Activated T-helper 2 cell treated with anti-CD3 and anti-CD28 coated beads, Interferon-gamma antibody, Interleukin-2, Interleukin-4, amounts not matched to agents 10 μg/mL and 5 μg/mL and 100 μg/mL, durations not matched to agents 14 hours and 24 hours and 36 hours (primary cell): Measurements from ENCODE around the gene HDDC3. TPM values are rescaled to one million over a fixed set of nuclear protein-coding genes. Genes with fewer than 3 reads are reported as not detected.
A peak's percentile ranks its signal among the peaks of the same experiment; 100 is the strongest.

Source experiments
- DNase-seq: peaks from one replicate; pipeline ENCODE4 v3.0.0; 2021; ENCODE audit warnings: low spot score
- H3K27ac Mint-ChIP-seq: one replicate; pipeline ENCODE4 v1.8.0; 2021; ENCODE audit warnings: mixed read lengths
- H3K27me3 Mint-ChIP-seq: one replicate; pipeline ENCODE4 v1.8.0; 2021; ENCODE audit warnings: low read depth, mixed read lengths
- H3K36me3 Mint-ChIP-seq: one replicate; pipeline ENCODE4 v1.8.0; 2021; ENCODE audit warnings: low read depth, mixed read lengths
- H3K4me1 Mint-ChIP-seq: one replicate; pipeline ENCODE4 v1.8.0; 2021; ENCODE audit warnings: low read depth, mixed read lengths
- H3K4me3 Mint-ChIP-seq: one replicate; pipeline ENCODE4 v1.8.0; 2021; ENCODE audit warnings: low read depth, mild to moderate bottlenecking, moderate library complexity, mixed read lengths
- H3K9me3 Mint-ChIP-seq: one replicate; pipeline ENCODE4 v1.8.0; 2021; ENCODE audit warnings: mixed read lengths
- intact Hi-C: fragments of 100-400 bp; cut with micrococcal nuclease; formaldehyde crosslinking; loops from one replicate; pipeline ENCODE4 v1.15.1; 2023
- total RNA-seq: library from RNA; stranded (reverse); gene quantifications from 2 replicates; pipeline ENCODE4 v1.2.3, GENCODE V29; 2022

The HDDC3 gene
- total RNA-seq = 38.6 and 43.0 TPM in 2 replicates

GRCh38 chr15:90931828-90932659, at the start of gene HDDC3:
HDDC3 (minus strand) TSS chr15:90932549; CDS start chr15:90932540, 9 bp downstream.
- H3K4me1 Mint-ChIP-seq = peaks cover 50% of the 10 kb centered on the region
- no peaks in the 10 kb centered on the region for H3K27me3 Mint-ChIP-seq
- no peaks in the 10 kb centered on the region for H3K9me3 Mint-ChIP-seq
- peaks cover 15% of the 10 kb centered on the region for H3K36me3 Mint-ChIP-seq
- peak; percentile 85 for DNase-seq
- H3K4me3 Mint-ChIP-seq = peak within 1 kb of the TSS; percentile 92
- intact Hi-C loops = loop anchor here (1.0 to 10.0 kb wide), 5 partner anchors 30 to 697 kb away; partner anchors contain the start of genes CIB1 and GDPGP1
- H3K27ac Mint-ChIP-seq = peak within 1 kb of the TSS; percentile 98

DNA sequence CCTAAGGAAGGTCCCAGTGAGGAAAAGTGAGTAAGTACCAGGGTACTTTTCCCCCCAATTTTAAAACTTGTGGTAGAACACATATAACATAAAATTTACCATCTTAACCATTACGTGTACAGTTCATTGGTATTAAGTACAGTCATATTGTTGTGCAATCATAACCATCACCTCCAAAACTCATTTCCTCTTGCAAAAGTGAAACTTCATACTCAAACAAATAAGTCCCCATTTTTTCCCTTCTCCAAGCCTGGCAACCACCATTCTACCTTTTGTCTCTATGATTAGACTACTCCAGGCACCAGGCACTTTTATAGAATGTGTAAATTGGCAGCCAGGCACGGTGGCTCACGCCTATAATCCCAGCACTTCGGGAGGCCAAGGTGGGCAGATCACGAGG, 49.8 kb upstream of the HDDC3 start:
- Mint-ChIP-seq H3K4me1 (peaks cover 20% of the 10 kb centered on the region), H3K27me3 (no peaks in the 10 kb centered on the region), H3K4me3 (no peak overlapping the region), H3K36me3 (peaks cover 79% of the 10 kb centered on the region), H3K27ac (peak overlapping the region; percentile 64), H3K9me3 (no peaks in the 10 kb centered on the region)
- intact Hi-C loops = no loop called here
- DNase-seq = no peak

DNA sequence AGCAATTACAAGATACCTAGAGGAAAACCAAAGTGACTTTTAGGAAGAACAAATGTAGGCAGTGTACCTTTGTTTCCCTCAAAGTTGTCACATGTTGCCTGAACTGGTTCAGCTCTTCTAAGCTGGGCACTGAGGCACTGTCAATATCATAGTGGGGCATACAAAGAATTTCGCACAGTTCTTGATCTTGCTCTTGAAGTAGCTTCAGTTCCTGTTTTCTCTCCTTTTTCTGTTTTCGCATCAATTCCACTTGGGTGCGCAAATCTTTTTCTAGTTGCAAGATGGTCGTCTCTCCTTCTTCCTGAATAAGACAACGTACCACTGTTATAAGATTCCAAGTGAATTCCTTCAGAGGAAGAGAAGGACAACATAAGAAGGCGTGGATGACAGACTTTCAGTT, 49.3 kb upstream of the HDDC3 start:
- H3K27me3 Mint-ChIP-seq = no peaks in the 10 kb centered on the region
- H3K4me1 Mint-ChIP-seq = peaks cover 19% of the 10 kb centered on the region
- no peak for DNase-seq
- H3K9me3 Mint-ChIP-seq = no peaks in the 10 kb centered on the region
- no peak overlapping the region for H3K4me3 Mint-ChIP-seq
- intact Hi-C loops = no loop called here
- H3K36me3 Mint-ChIP-seq = peaks cover 83% of the 10 kb centered on the region
- peak overlapping the region; percentile 24 for H3K27ac Mint-ChIP-seq

DNA sequence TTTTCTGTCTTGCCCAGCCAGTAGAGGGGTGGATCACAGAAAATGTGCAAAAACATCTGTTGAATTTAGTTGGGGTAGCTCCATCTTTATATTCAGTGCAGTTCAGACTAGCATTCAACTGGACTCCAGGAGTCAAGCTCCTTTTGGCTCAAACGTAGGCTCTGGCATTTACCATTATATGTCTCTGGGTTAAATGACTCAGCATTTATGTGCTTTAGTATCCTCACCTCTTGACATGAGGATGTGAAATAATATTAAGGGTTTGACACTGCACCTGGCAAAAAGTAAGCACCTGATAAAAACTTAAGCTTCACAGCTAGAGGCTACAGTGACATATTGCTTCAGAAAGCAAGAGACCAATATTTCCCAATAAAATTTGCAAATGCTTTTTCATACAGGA, 47.2 kb upstream of the HDDC3 start:
- Mint-ChIP-seq H3K4me1 (peaks cover 16% of the 10 kb centered on the region), H3K4me3 (no peak overlapping the region), H3K9me3 (no peaks in the 10 kb centered on the region), H3K36me3 (peaks cover 92% of the 10 kb centered on the region), H3K27me3 (no peaks in the 10 kb centered on the region), H3K27ac (peak overlapping the region; percentile 54)
- DNase-seq = no peak
- intact Hi-C loops = no loop called here

DNA sequence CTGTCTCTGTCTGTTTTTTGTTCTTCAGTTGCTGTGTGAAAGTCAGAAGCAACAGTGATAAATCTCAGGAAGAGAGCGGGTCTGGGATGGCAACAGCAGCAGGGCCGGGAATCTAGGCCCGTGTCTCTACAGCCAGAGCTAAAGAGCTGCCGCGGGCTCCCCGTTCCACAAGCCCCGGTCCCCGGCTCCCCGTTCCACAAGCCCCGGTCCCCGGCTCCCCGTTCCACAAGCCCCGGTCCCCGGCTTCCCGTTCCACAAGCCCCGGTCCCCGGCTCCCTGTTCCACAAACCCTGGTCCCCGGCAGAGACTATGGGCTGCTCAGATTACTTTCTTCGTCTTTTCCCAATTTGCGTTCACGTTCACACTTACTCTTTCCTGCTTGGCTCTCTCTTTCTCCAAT, 41.9 kb upstream of the HDDC3 start:
- no peak for DNase-seq
- Mint-ChIP-seq H3K27ac (no peak overlapping the region), H3K27me3 (no peaks in the 10 kb centered on the region), H3K4me1 (no peaks in the 10 kb centered on the region), H3K4me3 (no peak overlapping the region), H3K36me3 (peaks cover 75% of the 10 kb centered on the region), H3K9me3 (no peaks in the 10 kb centered on the region)
- intact Hi-C loops = no loop called here

DNA sequence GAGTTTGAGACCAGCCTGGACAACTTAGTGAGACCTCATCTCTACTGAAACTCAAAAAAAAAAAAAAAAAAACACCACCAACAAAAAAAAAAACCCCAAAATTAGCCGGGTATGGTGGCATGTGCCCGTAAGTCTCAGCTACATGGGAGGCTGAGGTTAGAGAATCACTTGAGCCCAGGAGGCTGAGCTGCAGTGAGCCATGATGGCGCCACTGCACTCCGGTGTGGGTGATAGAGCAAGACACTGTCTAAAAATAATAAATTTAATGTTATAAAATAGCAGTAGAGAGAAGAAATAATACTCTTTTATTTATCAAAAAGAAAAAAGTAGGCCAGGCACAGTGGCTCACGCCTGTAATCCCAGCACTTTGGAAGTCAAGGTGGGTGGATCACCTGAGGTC, 39.8 kb upstream of the HDDC3 start:
- Mint-ChIP-seq H3K36me3 (peaks cover 79% of the 10 kb centered on the region), H3K9me3 (no peaks in the 10 kb centered on the region), H3K4me1 (no peaks in the 10 kb centered on the region), H3K4me3 (no peak overlapping the region), H3K27me3 (no peaks in the 10 kb centered on the region), H3K27ac (no peak overlapping the region)
- intact Hi-C loops = no loop called here
- DNase-seq = no peak

- peaks cover 78% of the 10 kb centered on the region for H3K36me3 Mint-ChIP-seq
- no peak overlapping the region for H3K4me3 Mint-ChIP-seq
- DNase-seq = no peak
- H3K4me1 Mint-ChIP-seq = no peaks in the 10 kb centered on the region
- no peaks in the 10 kb centered on the region for H3K9me3 Mint-ChIP-seq
- no peaks in the 10 kb centered on the region for H3K27me3 Mint-ChIP-seq
- peak overlapping the region; percentile 30 for H3K27ac Mint-ChIP-seq
- intact Hi-C loops = no loop called here
These were observed 37.9 kb upstream of the HDDC3 start for GRCh38 chr15:90970274-90970673.

DNA sequence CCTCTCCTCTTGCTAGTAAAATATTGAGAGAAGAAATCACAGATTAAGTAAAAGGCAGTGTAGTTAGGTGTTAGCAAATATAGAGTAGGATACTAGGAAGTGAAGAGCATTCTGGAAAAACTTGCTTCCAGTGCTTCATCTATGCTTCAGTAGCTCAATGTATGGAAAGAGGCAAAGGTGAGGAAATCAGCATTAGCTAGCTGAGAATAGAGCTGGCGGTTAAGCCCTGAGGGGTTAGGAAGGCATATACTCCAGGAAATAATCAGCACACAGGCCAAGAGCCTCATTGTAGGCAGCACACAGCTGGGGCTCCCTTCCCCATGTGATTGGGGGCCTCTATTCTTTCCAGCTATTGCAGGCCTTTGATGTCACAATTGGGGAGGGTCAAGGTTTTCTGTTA, 36.1 kb upstream of the HDDC3 start:
- Mint-ChIP-seq H3K27me3 (no peaks in the 10 kb centered on the region), H3K9me3 (no peaks in the 10 kb centered on the region), H3K4me1 (no peaks in the 10 kb centered on the region), H3K36me3 (peaks cover 75% of the 10 kb centered on the region), H3K4me3 (no peak overlapping the region), H3K27ac (no peak overlapping the region)
- DNase-seq = no peak
- intact Hi-C loops = no loop called here

DNA sequence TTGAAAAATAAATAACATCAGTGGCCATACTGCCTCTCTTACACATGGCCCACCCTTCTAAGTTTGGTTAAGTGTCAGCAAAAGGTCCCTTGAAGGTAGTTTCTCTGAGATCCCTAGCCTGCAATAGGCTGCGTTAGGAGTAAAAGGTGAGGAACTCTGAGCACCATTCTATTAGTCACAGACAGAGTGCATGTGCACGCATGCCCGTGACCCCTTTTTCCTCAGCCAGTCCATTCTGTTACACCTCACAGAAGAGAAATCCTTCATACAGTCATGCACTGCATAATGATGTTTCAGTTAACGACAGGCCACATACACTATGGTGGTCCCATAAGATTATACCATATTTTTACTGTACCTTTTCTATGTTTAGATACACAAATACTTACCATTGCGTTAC, 34.9 kb upstream of the HDDC3 start:
- no peak overlapping the region for H3K27ac Mint-ChIP-seq
- H3K27me3 Mint-ChIP-seq = no peaks in the 10 kb centered on the region
- no peaks in the 10 kb centered on the region for H3K9me3 Mint-ChIP-seq
- DNase-seq = no peak
- H3K36me3 Mint-ChIP-seq = peaks cover 78% of the 10 kb centered on the region
- intact Hi-C loops = no loop called here
- H3K4me3 Mint-ChIP-seq = no peak overlapping the region
- peaks cover under 1% of the 10 kb centered on the region for H3K4me1 Mint-ChIP-seq

- DNase-seq = no peak
- intact Hi-C loops = no loop called here
- H3K27ac Mint-ChIP-seq = no peak overlapping the region
- H3K27me3 Mint-ChIP-seq = no peaks in the 10 kb centered on the region
- peaks cover 3% of the 10 kb centered on the region for H3K4me1 Mint-ChIP-seq
- no peak overlapping the region for H3K4me3 Mint-ChIP-seq
- no peaks in the 10 kb centered on the region for H3K9me3 Mint-ChIP-seq
- H3K36me3 Mint-ChIP-seq = peaks cover 87% of the 10 kb centered on the region
These were observed 33.9 kb upstream of the HDDC3 start for GRCh38 chr15:90966262-90966661.

DNA sequence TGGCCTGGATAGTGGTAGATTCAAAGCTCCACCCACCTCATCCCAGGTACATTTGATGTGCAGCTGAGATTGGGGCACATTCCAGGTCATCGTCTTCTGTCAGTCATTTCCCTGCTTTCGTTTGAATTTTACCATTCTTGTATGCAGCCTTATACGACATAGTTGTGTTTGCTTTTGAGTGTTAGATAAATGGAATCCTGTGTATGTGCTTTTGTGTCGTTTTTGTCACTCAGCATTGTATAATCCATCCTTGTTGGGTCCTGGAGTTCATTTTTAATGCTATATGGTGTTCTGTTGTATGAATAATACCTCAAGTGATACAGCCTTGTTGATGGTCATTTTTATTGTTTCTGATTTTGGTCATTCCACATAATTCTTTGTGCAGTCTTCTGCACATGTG, 29.7 kb upstream of the HDDC3 start:
- H3K27ac Mint-ChIP-seq = no peak overlapping the region
- H3K36me3 Mint-ChIP-seq = peaks cover 75% of the 10 kb centered on the region
- no peaks in the 10 kb centered on the region for H3K27me3 Mint-ChIP-seq
- H3K4me3 Mint-ChIP-seq = no peak overlapping the region
- no peak for DNase-seq
- intact Hi-C loops = no loop called here
- peaks cover 8% of the 10 kb centered on the region for H3K4me1 Mint-ChIP-seq
- H3K9me3 Mint-ChIP-seq = no peaks in the 10 kb centered on the region

DNA sequence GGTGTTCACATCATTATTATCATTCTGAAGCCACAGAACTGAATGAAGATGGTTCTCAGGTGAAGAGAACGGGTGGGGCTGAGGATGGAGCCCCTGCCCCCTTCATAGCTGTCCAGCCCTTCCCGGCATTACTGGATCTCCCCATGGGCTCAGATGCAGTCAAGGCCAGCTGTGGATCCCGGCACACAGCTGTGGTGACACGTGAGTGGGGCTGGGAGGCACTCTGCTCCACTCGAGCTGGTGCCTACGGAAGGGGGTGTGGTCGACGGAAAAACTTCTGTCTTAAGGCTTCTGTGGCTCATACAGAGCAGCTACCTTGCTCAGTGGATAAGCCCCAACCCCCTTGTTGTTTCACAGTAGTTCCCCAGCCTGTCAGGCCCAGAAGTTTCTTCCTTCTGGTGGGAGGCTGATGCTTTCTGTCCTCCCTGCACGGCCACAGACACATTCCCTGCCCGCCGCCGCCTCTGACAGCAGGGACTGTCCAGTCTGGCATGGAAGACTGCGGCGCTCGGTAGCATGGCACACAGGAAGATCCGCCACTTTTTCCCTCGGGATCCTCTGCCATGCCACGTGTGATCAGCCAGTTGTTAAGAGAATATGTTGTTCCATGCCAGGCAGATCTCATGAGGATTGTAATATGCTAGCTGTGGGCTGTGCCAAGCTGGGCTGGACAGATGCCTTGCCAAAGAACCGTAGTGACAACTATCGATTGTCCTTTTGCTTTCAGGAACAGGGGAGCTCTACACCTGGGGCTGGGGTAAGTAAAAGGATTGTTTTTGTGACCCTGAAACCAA, 28.1 kb upstream of the HDDC3 start:
- no peaks in the 10 kb centered on the region for H3K27me3 Mint-ChIP-seq
- no peak overlapping the region for H3K4me3 Mint-ChIP-seq
- H3K4me1 Mint-ChIP-seq = peaks cover 12% of the 10 kb centered on the region
- H3K27ac Mint-ChIP-seq = peak overlapping the region; percentile 53
- DNase-seq = no peak
- peaks cover 62% of the 10 kb centered on the region for H3K36me3 Mint-ChIP-seq
- no peaks in the 10 kb centered on the region for H3K9me3 Mint-ChIP-seq
- intact Hi-C loops = no loop called here

- Mint-ChIP-seq H3K36me3 (peaks cover 56% of the 10 kb centered on the region), H3K27ac (no peak overlapping the region), H3K9me3 (no peaks in the 10 kb centered on the region), H3K27me3 (no peaks in the 10 kb centered on the region), H3K4me1 (peaks cover 12% of the 10 kb centered on the region), H3K4me3 (no peak overlapping the region)
- DNase-seq = no peak
- intact Hi-C loops = loop anchor here (5.0 kb wide), 2 partner anchors 32 to 72 kb away; partner anchors contain the start of gene PRC1
These were observed 27.5 kb upstream of the HDDC3 start for GRCh38 chr15:90959894-90960293.
